Right lung (tissue), 5 donors: ENCODE data around the gene GTPBP10. TPM values are rescaled to one million over a fixed set of nuclear protein-coding genes. Genes with fewer than 3 reads are reported as not detected.

Experiments used
- DNase-seq, 2 donors: peaks; one replicate each; pipeline ENCODE4 v3.0.0-alpha.2; 2013
- polyA plus RNA-seq, 5 donors: library from polyadenylated mRNA; unstranded; fragments of 120-200 nt; gene quantifications; one replicate each; pipeline versions ENCODE4 v1.2.1 to v1.2.3, GENCODE V29; 2013; ENCODE audit warnings: inconsistent platforms in 1 of 5, low replicate concordance in 1 of 5; ENCODE audit not compliant: insufficient read length in 5 of 5, insufficient read depth in 1 of 5

The GTPBP10 gene
- polyA plus RNA-seq, 5 donors: 18.5 to 29.2 (median 22.4) TPM

- DNase-seq: no peak
Measured at GRCh38 chr7:90430614-90431460, 84.3 kb downstream of the GTPBP10 start.

GRCh38 chr7:90432752-90433151 is 86.2 kb downstream of the GTPBP10 start:
- no peak for DNase-seq

GRCh38 chr7:90433221-90433620 is 86.7 kb downstream of the GTPBP10 start:
- DNase-seq: no peak

Other genes starting within 250 kb of the GTPBP10 start
- 1 to 10 TPM; 1.4 to 2.6 (median 1.7) TPM for gene STEAP1, start 192.2 kb upstream of the GTPBP10 start, polyA plus RNA-seq
- 10 to 100 TPM in 1 of 5 donors, 1 to 10 TPM in 4; 4.2 to 12.9 (median 5.7) TPM for gene STEAP2, start 135.0 kb upstream of the GTPBP10 start, polyA plus RNA-seq
- gene CFAP69, start 101.5 kb upstream of the GTPBP10 start, polyA plus RNA-seq: 10 to 100 TPM in 4 of 5 donors, 1 to 10 TPM in 1; 8.9 to 15.1 (median 13.3) TPM
- under 1 TPM; 0.11 to 0.25 (median 0.22) TPM for gene FAM237B, start 25.4 kb upstream of the GTPBP10 start, polyA plus RNA-seq
- 10 to 100 TPM; 31.5 to 59.0 (median 52.0) TPM for gene CLDN12, start 56.7 kb downstream of the GTPBP10 start, polyA plus RNA-seq
- gene PTTG1IP2, start 122.9 kb downstream of the GTPBP10 start, polyA plus RNA-seq: under 1 TPM in 1 of 5 donors, not detected in 4; 0.35 TPM
- 10 to 100 TPM; 19.3 to 34.5 (median 33.5) TPM for gene CDK14, start 249.6 kb downstream of the GTPBP10 start, polyA plus RNA-seq